ENCODE measurements around the gene HSP90AB1. TPM values are rescaled to one million over a fixed set of nuclear protein-coding genes. Genes with fewer than 3 reads are reported as not detected.

The HSP90AB1 gene
- total RNA-seq, result 399 TPM
- 100 to 1,000 TPM; 264 to 426 (median 333) TPM for polyA plus RNA-seq

GRCh38 chr6:44246663-44247337, at the start of gene HSP90AB1:
TSS of gene HSP90AB1 (plus strand) at chr6:44247101. CDS start at chr6:44248630, 1,529 bp downstream.
- DNase-seq (peak; percentile 94 to 99 (median 98)), ATAC-seq (ENCODE audit: low read depth in 2 of 2) (peak; percentile 82 to 86)
- H3K36me3 Mint-ChIP-seq, result peaks cover 31% of the 10 kb centered on the region
- H3K9me3 ChIP-seq (ENCODE audit: control insufficient read depth in 2 of 2, low read length in 2 of 2), result no peaks in the 10 kb centered on the region
- H3K36me3 ChIP-seq (ENCODE audit: control insufficient read depth, insufficient read depth, low read length), result peaks cover 34% of the 10 kb centered on the region
- H3K27me3 Mint-ChIP-seq, result peaks cover 8% of the 10 kb centered on the region
- no peaks in the 10 kb centered on the region for H3K27me3 ChIP-seq (ENCODE audit: control insufficient read depth, insufficient read depth, low read length)
- H3K4me3 ChIP-seq (ENCODE audit: low read depth, low read length), result peak within 1 kb of the TSS; percentile 100
- H3K4me1 ChIP-seq (ENCODE audit: control insufficient read depth, insufficient read depth, low read length, poor library complexity, severe bottlenecking), result peaks cover 28% of the 10 kb centered on the region
- peaks cover 13 to 54% (median 36%) of the 10 kb centered on the region in 4 donors for H3K4me1 Mint-ChIP-seq
- no peaks in the 10 kb centered on the region for H3K9me3 Mint-ChIP-seq
- H3K4me3 Mint-ChIP-seq, result peak within 1 kb of the TSS; percentile 95 to 98 (median 98)
- peak within 1 kb of the TSS; percentile 97 for H3K27ac ChIP-seq (ENCODE audit: insufficient read depth, low read length, poor library complexity, severe bottlenecking)
- peak within 1 kb of the TSS; percentile 98 to 99 (median 98) for H3K27ac Mint-ChIP-seq

GRCh38 chr6:44198684-44199083, 48.2 kb upstream of the HSP90AB1 start:
- Mint-ChIP-seq H3K27me3 (peaks cover 6% of the 10 kb centered on the region), H3K9me3 (no peaks in the 10 kb centered on the region), H3K4me1 (no peaks in the 10 kb centered on the region), H3K36me3 (no peaks in the 10 kb centered on the region), H3K4me3 (no peak overlapping the region), H3K27ac (peak overlapping the region in 1 of 3 donors; percentile 63)
- H3K4me3 ChIP-seq (ENCODE audit: low read depth, low read length), result no peak overlapping the region
- H3K27ac ChIP-seq (ENCODE audit: insufficient read depth, low read length, poor library complexity, severe bottlenecking), result no peak overlapping the region
- no peak for ATAC-seq (ENCODE audit: low read depth in 2 of 2)
- no peaks in the 10 kb centered on the region for H3K27me3 ChIP-seq (ENCODE audit: control insufficient read depth, insufficient read depth, low read length)
- no peak for DNase-seq
- H3K4me1 ChIP-seq (ENCODE audit: control insufficient read depth, insufficient read depth, low read length, poor library complexity, severe bottlenecking), result no peaks in the 10 kb centered on the region
- no peaks in the 10 kb centered on the region for H3K36me3 ChIP-seq (ENCODE audit: control insufficient read depth, insufficient read depth, low read length)
- H3K9me3 ChIP-seq (ENCODE audit: control insufficient read depth in 2 of 2, low read length in 2 of 2), result no peaks in the 10 kb centered on the region

GRCh38 chr6:44199883-44200282, 47.0 kb upstream of the HSP90AB1 start:
- no peak for ATAC-seq (ENCODE audit: low read depth in 2 of 2)
- H3K4me1 Mint-ChIP-seq, result no peaks in the 10 kb centered on the region
- Histone ChIP-seq H3K36me3 (ENCODE audit: control insufficient read depth, insufficient read depth, low read length) (no peaks in the 10 kb centered on the region), H3K4me1 (ENCODE audit: control insufficient read depth, insufficient read depth, low read length, poor library complexity, severe bottlenecking) (no peaks in the 10 kb centered on the region), H3K4me3 (ENCODE audit: low read depth, low read length) (no peak overlapping the region), H3K9me3 (ENCODE audit: control insufficient read depth in 2 of 2, low read length in 2 of 2) (no peaks in the 10 kb centered on the region), H3K27me3 (ENCODE audit: control insufficient read depth, insufficient read depth, low read length) (no peaks in the 10 kb centered on the region), H3K27ac (ENCODE audit: insufficient read depth, low read length, poor library complexity, severe bottlenecking) (no peak overlapping the region)
- H3K27ac Mint-ChIP-seq, result no peak overlapping the region
- H3K4me3 Mint-ChIP-seq, result no peak overlapping the region
- DNase-seq, result no peak
- H3K36me3 Mint-ChIP-seq, result no peaks in the 10 kb centered on the region
- peaks cover 2% of the 10 kb centered on the region for H3K27me3 Mint-ChIP-seq
- H3K9me3 Mint-ChIP-seq, result no peaks in the 10 kb centered on the region

- Mint-ChIP-seq H3K27me3 (peaks cover 10% of the 10 kb centered on the region), H3K4me1 (no peaks in the 10 kb centered on the region), H3K27ac (no peak overlapping the region), H3K36me3 (no peaks in the 10 kb centered on the region), H3K9me3 (no peaks in the 10 kb centered on the region), H3K4me3 (no peak overlapping the region)
- Histone ChIP-seq H3K4me1 (ENCODE audit: control insufficient read depth, insufficient read depth, low read length, poor library complexity, severe bottlenecking) (no peaks in the 10 kb centered on the region), H3K9me3 (ENCODE audit: control insufficient read depth in 2 of 2, low read length in 2 of 2) (no peaks in the 10 kb centered on the region), H3K36me3 (ENCODE audit: control insufficient read depth, insufficient read depth, low read length) (no peaks in the 10 kb centered on the region), H3K4me3 (ENCODE audit: low read depth, low read length) (no peak overlapping the region), H3K27me3 (ENCODE audit: control insufficient read depth, insufficient read depth, low read length) (no peaks in the 10 kb centered on the region), H3K27ac (ENCODE audit: insufficient read depth, low read length, poor library complexity, severe bottlenecking) (no peak overlapping the region)
- DNase-seq, result no peak
- no peak for ATAC-seq (ENCODE audit: low read depth in 2 of 2)
Observed at GRCh38 chr6:44201200-44201599, 45.7 kb upstream of the HSP90AB1 start.

GRCh38 chr6:44201638-44202303, 45.1 kb upstream of the HSP90AB1 start:
- Mint-ChIP-seq H3K9me3 (no peaks in the 10 kb centered on the region), H3K27me3 (peaks cover 10% of the 10 kb centered on the region), H3K4me1 (no peaks in the 10 kb centered on the region), H3K4me3 (no peak overlapping the region), H3K36me3 (no peaks in the 10 kb centered on the region), H3K27ac (no peak overlapping the region)
- Histone ChIP-seq H3K27me3 (ENCODE audit: control insufficient read depth, insufficient read depth, low read length) (no peaks in the 10 kb centered on the region), H3K27ac (ENCODE audit: insufficient read depth, low read length, poor library complexity, severe bottlenecking) (no peak overlapping the region), H3K9me3 (ENCODE audit: control insufficient read depth in 2 of 2, low read length in 2 of 2) (no peaks in the 10 kb centered on the region), H3K36me3 (ENCODE audit: control insufficient read depth, insufficient read depth, low read length) (no peaks in the 10 kb centered on the region), H3K4me3 (ENCODE audit: low read depth, low read length) (no peak overlapping the region), H3K4me1 (ENCODE audit: control insufficient read depth, insufficient read depth, low read length, poor library complexity, severe bottlenecking) (no peaks in the 10 kb centered on the region)
- no peak for ATAC-seq (ENCODE audit: low read depth in 2 of 2)
- DNase-seq, result no peak

GRCh38 chr6:44202332-44202971, 44.4 kb upstream of the HSP90AB1 start:
- no peak overlapping the region for H3K27ac ChIP-seq (ENCODE audit: insufficient read depth, low read length, poor library complexity, severe bottlenecking)
- Mint-ChIP-seq H3K27ac (no peak overlapping the region), H3K27me3 (peaks cover 10% of the 10 kb centered on the region), H3K4me3 (no peak overlapping the region), H3K9me3 (no peaks in the 10 kb centered on the region), H3K36me3 (no peaks in the 10 kb centered on the region), H3K4me1 (no peaks in the 10 kb centered on the region)
- H3K4me3 ChIP-seq (ENCODE audit: low read depth, low read length), result no peak overlapping the region
- no peaks in the 10 kb centered on the region for H3K9me3 ChIP-seq (ENCODE audit: control insufficient read depth in 2 of 2, low read length in 2 of 2)
- no peaks in the 10 kb centered on the region for H3K4me1 ChIP-seq (ENCODE audit: control insufficient read depth, insufficient read depth, low read length, poor library complexity, severe bottlenecking)
- no peaks in the 10 kb centered on the region for H3K36me3 ChIP-seq (ENCODE audit: control insufficient read depth, insufficient read depth, low read length)
- H3K27me3 ChIP-seq (ENCODE audit: control insufficient read depth, insufficient read depth, low read length), result no peaks in the 10 kb centered on the region
- ATAC-seq (ENCODE audit: low read depth in 2 of 2) (no peak), DNase-seq (no peak)

GRCh38 chr6:44202972-44203750, 43.7 kb upstream of the HSP90AB1 start:
- no peak overlapping the region for H3K27ac Mint-ChIP-seq
- H3K9me3 ChIP-seq (ENCODE audit: control insufficient read depth in 2 of 2, low read length in 2 of 2), result no peaks in the 10 kb centered on the region
- H3K27ac ChIP-seq (ENCODE audit: insufficient read depth, low read length, poor library complexity, severe bottlenecking), result no peak overlapping the region
- no peaks in the 10 kb centered on the region for H3K9me3 Mint-ChIP-seq
- no peaks in the 10 kb centered on the region for H3K4me1 ChIP-seq (ENCODE audit: control insufficient read depth, insufficient read depth, low read length, poor library complexity, severe bottlenecking)
- no peaks in the 10 kb centered on the region for H3K4me1 Mint-ChIP-seq
- no peak for ATAC-seq (ENCODE audit: low read depth in 2 of 2)
- no peak overlapping the region for H3K4me3 ChIP-seq (ENCODE audit: low read depth, low read length)
- peaks cover 11% of the 10 kb centered on the region for H3K27me3 Mint-ChIP-seq
- no peak for DNase-seq
- H3K4me3 Mint-ChIP-seq, result no peak overlapping the region
- H3K36me3 ChIP-seq (ENCODE audit: control insufficient read depth, insufficient read depth, low read length), result no peaks in the 10 kb centered on the region
- H3K27me3 ChIP-seq (ENCODE audit: control insufficient read depth, insufficient read depth, low read length), result no peaks in the 10 kb centered on the region
- H3K36me3 Mint-ChIP-seq, result no peaks in the 10 kb centered on the region

All from CD4-positive, CD25-positive, alpha-beta regulatory T cell (primary cell).